Fibroblast of upper back skin (primary cell): ENCODE measurements around the gene BTBD6.

Experiments used
- DNase-seq: peaks from one replicate; pipeline ENCODE4 v3.0.0-alpha.2; 2013

The BTBD6 gene

GRCh38 chr14:105241641-105242040 is 6.7 kb upstream of the BTBD6 start:
- DNase-seq = no peak

DNA sequence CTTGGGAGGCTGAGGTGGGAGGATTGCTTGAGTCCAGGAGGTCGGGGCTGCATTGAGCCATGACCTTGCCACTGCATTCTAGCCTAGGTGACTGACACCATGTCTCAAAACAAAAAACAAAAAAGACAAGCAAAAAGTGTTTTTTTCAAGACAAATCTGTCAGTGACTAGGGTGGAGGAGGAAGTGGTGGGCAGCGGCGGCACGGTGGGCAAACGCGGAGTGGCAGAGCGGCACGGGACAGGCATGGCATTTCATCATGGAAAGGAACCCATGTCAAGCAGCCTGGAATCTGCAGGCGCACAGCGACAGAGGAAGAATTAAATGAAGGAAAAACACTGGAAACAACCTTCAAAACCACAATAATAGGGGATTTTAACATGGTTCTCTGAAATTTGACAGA is 4.0 kb upstream of the BTBD6 start:
- DNase-seq = no peak

- DNase-seq = no peak
Measured at GRCh38 chr14:105247026-105247425, 1.3 kb upstream of the BTBD6 start.

- no peak for DNase-seq
Measured at GRCh38 chr14:105247715-105248367, 492 bp upstream of the BTBD6 start.

DNA sequence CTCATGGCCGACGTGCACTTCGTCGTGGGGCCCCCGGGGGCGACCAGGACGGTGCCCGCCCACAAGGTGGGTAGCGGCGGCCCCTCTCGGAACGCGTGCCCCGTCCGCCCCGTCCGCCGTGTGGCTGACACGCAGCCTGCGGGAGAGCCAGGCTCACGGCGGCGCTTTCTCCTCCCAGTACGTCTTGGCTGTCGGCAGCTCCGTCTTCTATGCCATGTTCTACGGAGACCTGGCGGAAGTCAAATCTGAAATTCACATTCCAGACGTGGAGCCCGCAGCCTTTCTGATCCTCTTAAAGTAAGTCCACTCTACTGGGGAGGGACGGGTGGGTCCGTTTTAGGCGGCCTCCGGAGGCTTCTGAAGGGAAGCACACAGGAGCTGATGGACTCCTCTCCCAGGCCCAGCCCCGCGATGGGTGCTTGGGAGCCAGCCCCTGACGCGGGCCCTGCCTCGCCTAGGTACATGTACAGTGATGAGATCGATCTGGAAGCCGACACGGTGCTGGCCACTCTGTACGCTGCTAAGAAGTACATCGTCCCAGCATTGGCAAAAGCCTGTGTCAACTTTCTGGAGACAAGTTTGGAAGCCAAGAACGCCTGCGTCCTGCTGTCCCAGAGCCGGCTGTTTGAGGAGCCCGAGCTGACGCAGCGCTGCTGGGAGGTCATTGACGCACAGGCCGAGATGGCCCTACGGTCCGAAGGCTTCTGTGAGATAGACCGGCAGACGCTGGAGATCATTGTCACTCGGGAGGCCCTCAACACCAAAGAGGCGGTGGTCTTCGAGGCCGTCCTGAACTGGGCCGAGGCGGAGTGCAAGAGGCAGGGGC is 1.1 kb downstream of the BTBD6 start:
- peak; percentile 17 for DNase-seq

DNA sequence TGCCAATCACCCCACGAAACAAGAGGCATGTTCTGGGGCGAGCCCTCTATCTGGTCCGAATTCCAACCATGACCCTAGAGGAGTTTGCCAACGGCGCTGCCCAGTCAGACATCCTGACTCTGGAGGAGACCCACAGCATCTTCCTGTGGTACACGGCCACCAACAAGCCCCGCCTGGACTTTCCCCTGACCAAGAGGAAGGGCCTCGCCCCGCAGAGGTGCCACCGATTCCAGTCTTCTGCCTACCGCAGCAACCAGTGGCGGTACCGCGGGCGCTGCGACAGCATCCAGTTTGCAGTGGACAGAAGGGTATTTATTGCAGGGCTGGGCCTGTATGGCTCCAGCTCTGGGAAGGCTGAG is 1.7 kb downstream of the BTBD6 start:
- DNase-seq = no peak

DNA sequence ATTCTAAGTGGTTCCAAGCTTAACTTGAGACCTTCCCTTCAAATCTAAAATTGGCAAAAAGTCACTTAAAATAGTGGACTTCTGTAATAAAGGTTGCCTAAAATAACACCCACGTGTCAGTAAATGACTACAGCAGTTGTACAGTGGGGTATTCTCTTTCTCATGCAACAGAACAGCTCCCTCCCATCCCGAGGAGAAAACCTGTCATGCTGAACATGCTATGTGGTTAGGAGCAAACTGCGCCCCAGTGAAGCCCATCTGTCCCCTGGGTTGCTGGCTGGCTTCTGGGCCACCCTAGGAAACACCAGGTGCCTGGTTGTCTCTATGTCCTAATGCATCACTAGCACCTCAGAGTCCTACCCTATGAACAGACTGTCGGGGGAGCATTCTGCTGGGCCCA is 2.7 kb downstream of the BTBD6 start:
- no peak for DNase-seq

GRCh38 chr14:105251920-105252319 is 3.6 kb downstream of the BTBD6 start:
- no peak for DNase-seq

GRCh38 chr14:105252552-105253328 is 4.4 kb downstream of the BTBD6 start:
- DNase-seq = no peak

DNA sequence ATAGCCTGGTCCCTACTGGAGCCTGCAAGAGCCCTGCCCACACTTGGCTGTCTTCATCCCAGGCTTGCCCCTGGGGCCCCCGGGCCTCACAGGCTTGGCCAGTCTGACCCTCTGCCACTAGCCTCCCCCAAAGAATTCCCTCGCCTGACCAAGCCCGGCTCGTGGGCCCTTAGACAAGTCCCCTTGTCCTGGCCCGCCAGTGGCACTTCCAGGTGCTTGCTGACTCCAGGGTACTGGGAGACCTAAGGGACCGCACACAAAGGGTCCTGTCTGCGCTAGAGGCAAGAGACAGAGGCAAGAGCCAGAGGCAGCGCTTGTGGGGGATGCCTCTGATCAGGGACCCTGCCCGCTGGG is 5.0 kb downstream of the BTBD6 start:
- DNase-seq = no peak

DNA sequence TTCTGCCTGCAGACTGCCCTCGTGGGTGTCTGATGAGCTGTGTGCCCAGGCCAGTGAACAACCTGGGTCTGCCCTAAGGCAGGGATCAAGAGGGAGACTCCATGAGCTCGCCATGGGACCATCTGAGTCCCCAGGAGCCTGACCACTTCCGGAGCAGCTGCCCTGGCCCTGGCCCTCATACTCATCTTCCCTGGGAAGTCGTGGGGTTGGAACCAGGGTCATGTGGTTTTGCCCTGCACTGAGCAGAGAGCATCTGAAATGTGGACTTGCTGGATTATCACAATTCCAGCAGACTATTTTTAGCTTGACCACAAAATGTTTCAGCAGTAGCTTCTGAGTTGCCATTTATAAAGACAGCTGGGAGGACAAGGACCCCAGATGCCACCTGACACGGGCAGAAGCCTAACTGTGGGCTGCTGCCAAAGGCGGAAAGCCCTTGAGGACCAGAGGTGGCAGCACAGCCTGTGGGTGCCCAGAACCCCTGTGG is 6.7 kb downstream of the BTBD6 start:
- peak; percentile 38 for DNase-seq

GRCh38 chr14:105256292-105256960 is 8.1 kb downstream of the BTBD6 start:
- DNase-seq = no peak

- DNase-seq = no peak
Measured at GRCh38 chr14:105257464-105257863, 9.1 kb downstream of the BTBD6 start.

- no peak for DNase-seq
Measured at GRCh38 chr14:105258846-105259245, 10.5 kb downstream of the BTBD6 start.

- no peak for DNase-seq
Measured at GRCh38 chr14:105260959-105261358, 12.6 kb downstream of the BTBD6 start.

GRCh38 chr14:105261781-105262180 is 13.4 kb downstream of the BTBD6 start:
- no peak for DNase-seq

DNA sequence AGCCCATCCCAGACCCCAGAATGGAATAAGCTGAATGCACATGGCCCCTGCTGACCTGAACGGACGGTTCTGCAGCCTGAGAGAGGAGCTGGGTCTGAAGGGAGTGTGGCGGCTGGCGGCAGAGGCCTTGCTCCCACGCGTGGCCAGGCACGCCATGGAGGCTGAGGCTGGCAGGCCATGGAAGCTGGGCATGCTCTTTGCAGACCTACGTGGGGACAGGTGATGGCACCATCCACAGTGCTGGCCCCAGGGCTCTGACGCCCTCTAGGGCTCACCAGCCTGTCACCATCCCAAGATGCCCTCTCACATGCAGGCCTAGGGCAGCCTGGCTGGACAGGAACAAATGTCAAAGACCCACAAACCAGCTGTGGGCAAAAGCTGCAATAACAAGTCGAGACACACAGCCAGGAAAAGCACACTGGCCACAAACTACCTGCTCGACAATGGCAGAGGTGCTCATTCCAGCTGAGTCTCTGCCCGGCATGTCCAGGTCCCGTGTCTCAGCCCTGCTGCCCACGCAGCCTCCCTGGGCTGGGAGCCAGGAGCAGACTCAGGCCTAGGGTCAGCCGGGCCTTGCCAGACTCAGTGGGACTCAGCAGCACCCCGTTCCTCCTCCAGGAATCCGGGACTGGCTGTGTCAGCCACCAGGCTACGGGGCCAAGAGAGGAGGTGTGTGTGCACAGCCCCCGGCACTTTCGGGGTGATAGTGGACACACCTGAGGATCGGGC is 19.7 kb downstream of the BTBD6 start:
- DNase-seq = no peak

DNA sequence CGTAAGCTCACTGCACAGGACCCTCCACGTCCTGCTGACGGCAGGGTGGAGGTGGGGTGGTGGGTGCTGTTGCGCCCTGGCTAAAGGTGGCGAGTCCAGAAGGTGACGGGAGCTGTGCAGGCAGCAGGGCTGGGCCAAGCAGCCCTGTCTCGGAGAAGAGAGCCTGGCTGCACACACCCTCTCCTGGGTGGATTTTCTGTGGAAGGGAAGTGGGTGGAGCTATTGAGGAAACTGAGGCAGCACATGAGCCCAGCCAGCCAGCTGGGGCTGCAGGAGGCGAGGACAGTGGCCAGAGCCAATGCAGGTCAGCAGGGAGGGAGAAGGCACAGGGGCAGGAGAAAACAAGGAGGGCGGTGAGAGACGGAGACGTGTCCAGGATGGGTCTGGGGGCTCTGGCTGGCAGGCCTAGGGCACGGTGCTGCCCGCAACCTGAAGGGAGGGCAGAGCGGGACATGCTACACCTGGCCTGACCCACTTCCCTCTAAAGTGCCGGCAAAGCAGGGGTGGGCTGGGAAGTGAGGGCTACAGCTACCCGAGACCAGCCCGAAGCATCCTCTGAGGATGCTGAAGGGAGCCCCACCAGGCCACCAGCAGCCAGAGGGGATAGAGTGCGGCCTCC is 20.5 kb downstream of the BTBD6 start:
- no peak for DNase-seq

DNA sequence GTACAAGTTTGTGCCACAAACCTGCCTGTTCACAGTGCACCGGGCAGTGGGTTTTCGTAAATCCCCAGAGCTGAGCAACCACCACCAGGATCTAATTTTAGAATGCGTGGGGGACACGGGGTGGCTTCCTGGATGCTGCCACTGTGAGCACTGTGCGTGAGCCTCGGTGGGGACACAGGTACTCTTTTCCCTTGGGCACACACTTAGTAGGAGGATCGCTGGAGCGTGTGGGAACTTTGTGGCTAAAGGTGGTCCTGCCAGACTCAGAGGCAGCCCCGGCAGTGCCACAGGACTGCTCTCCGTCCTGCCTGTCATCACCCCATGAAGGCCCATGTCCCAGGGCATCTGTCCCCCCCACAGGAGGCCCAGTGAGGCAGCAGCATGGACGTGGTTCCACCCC is 21.1 kb downstream of the BTBD6 start:
- DNase-seq = no peak

GRCh38 chr14:105271224-105271890 is 23.0 kb downstream of the BTBD6 start:
- no peak for DNase-seq

DNA sequence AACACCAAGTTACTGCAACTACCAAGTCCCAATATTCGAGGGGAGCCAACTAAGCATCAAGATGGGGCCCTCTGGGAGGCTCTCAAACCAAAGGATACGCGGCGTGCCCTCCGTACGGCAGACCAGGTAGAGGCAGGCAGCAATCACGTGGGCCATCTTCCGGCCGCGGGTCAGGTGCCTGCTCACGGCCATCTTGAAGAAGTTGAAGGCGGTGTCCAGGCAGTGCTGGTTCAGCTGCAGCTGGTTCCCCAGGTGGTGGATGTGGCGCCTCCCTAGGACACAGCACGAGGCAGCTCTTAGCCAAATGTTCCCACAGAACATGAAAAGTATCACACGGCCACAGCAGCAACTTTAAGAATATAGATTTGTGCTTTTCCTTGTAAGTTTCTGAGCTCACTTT is 24.3 kb downstream of the BTBD6 start:
- DNase-seq = no peak

- no peak for DNase-seq
Measured at GRCh38 chr14:105273062-105273461, 24.7 kb downstream of the BTBD6 start.
